HG03196 (cell line): Measurements from ENCODE around the gene GNAO1.

Source experiments
- ATAC-seq: cut with Tn5 transposase; IDR thresholded peaks from one replicate; pipeline ENCODE4 v1.9.1; 2021; ENCODE audit not compliant: unreplicated experiment

GNAO1 gene

GRCh38 chr16:56309008-56309407 is 117.7 kb downstream of the GNAO1 start:
- no peak for ATAC-seq

- no peak for ATAC-seq
Measured at GRCh38 chr16:56310690-56311089, 119.4 kb downstream of the GNAO1 start.

- no peak for ATAC-seq
Measured at GRCh38 chr16:56311208-56312027, 120.1 kb downstream of the GNAO1 start.

- no peak for ATAC-seq
Measured at GRCh38 chr16:56312028-56312300, 120.7 kb downstream of the GNAO1 start.

- ATAC-seq, result no peak
Measured at GRCh38 chr16:56312556-56312955, 121.3 kb downstream of the GNAO1 start.

- ATAC-seq, result no peak
Measured at GRCh38 chr16:56314244-56314850, 123.1 kb downstream of the GNAO1 start.

GRCh38 chr16:56315955-56316354 is 124.7 kb downstream of the GNAO1 start:
- ATAC-seq, result no peak

GRCh38 chr16:56316545-56316944 is 125.3 kb downstream of the GNAO1 start:
- no peak for ATAC-seq

- peak; percentile 89 for ATAC-seq
Measured at GRCh38 chr16:56317998-56318826, 126.9 kb downstream of the GNAO1 start.

- ATAC-seq, result no peak
Measured at GRCh38 chr16:56318827-56319140, 127.5 kb downstream of the GNAO1 start.

GRCh38 chr16:56319376-56319775 is 128.1 kb downstream of the GNAO1 start:
- no peak for ATAC-seq

GRCh38 chr16:56320056-56320455 is 128.8 kb downstream of the GNAO1 start:
- no peak for ATAC-seq

GRCh38 chr16:56320811-56321558 is 129.7 kb downstream of the GNAO1 start:
- ATAC-seq, result no peak

GRCh38 chr16:56321571-56321970 is 130.3 kb downstream of the GNAO1 start:
- no peak for ATAC-seq

- no peak for ATAC-seq
Measured at GRCh38 chr16:56324406-56324805, 133.1 kb downstream of the GNAO1 start.

- no peak for ATAC-seq
Measured at GRCh38 chr16:56325956-56326355, 134.7 kb downstream of the GNAO1 start.

- ATAC-seq, result no peak
Measured at GRCh38 chr16:56327071-56327928, 136.0 kb downstream of the GNAO1 start.

- no peak for ATAC-seq
Measured at GRCh38 chr16:56327929-56328258, 136.6 kb downstream of the GNAO1 start.

GRCh38 chr16:56328276-56329022 is 137.2 kb downstream of the GNAO1 start:
- ATAC-seq, result no peak

GRCh38 chr16:56329887-56330286 is 138.6 kb downstream of the GNAO1 start:
- no peak for ATAC-seq
